A673 (cell line): ENCODE results near the gene SKP2. TPM values are rescaled to one million over a fixed set of nuclear protein-coding genes. Genes with fewer than 3 reads are reported as not detected.

Experiments
- BruUV-seq: library from RNA; stranded (reverse); fragments of 400-500 nt; replicated peaks from 2 replicates; lab custom pipeline; 2021; lab: Mats Ljungman, UMichigan
- CTCF ChIA-PET: fragments of 300-600 bp; sonication (Branson Sonifier 250); formaldehyde crosslinking; loops from one replicate; lab custom pipeline; 2022; ENCODE audit warnings: antibody characterized with exemption; lab: Charles Lee
- POLR2A ChIA-PET: fragments of 300-600 bp; sonication (Branson Sonifier 250); formaldehyde crosslinking; loops from one replicate; lab custom pipeline; 2022; ENCODE audit warnings: antibody characterized with exemption; ENCODE audit not compliant: low non-redundant PET; lab: Charles Lee
- DNase-seq: peaks from one replicate; pipeline ENCODE4 v3.0.0-alpha.2; 2015; ENCODE audit warnings: low spot score
- H3K27ac ChIP-seq: fragments of 200-600 bp; sonication (generic); 2 replicates; pipeline ENCODE4 v1.5.1; 2016; ENCODE audit warnings: mixed run types, low read depth, mild to moderate bottlenecking, mixed read lengths, antibody characterized with exemption, low read length; ENCODE audit not compliant: poor library complexity, severe bottlenecking
- H3K27me3 ChIP-seq: fragments of 200-600 bp; sonication (generic); replicated peaks from 2 replicates; pipeline ENCODE4 v1.6.1; 2017; ENCODE audit warnings: mixed run types, low read depth, mild to moderate bottlenecking, mixed read lengths, antibody characterized with exemption, low read length; ENCODE audit not compliant: insufficient read depth, poor library complexity
- H3K36me3 ChIP-seq: fragments of 200-600 bp; sonication (generic); 2 replicates; pipeline ENCODE4 v1.6.1; 2016; ENCODE audit warnings: mixed run types, mild to moderate bottlenecking, mixed read lengths, antibody characterized with exemption, low read length; ENCODE audit not compliant: insufficient read depth, poor library complexity, severe bottlenecking
- H3K4me1 ChIP-seq: fragments of 200-600 bp; sonication (generic); 2 replicates; pipeline ENCODE4 v1.6.1; 2017; ENCODE audit warnings: mixed run types, mild to moderate bottlenecking, mixed read lengths, antibody characterized with exemption, low read length; ENCODE audit not compliant: insufficient read depth, poor library complexity, severe bottlenecking
- H3K4me3 ChIP-seq: fragments of 200-600 bp; sonication (generic); 2 replicates; pipeline ENCODE4 v1.5.1; 2016; ENCODE audit warnings: low read depth, mixed run types, mild to moderate bottlenecking, mixed read lengths, low read length; ENCODE audit not compliant: poor library complexity, severe bottlenecking
- H3K9me3 ChIP-seq: fragments of 200-600 bp; sonication (generic); 2 replicates; pipeline ENCODE4 v1.6.1; 2016; ENCODE audit warnings: mixed run types, low read depth, mild to moderate bottlenecking, mixed read lengths, antibody characterized with exemption, low read length; ENCODE audit not compliant: poor library complexity, severe bottlenecking
- EZH2 ChIP-seq: fragments of 200-600 bp; sonication (generic); IDR thresholded peaks from 2 replicates; pipeline ENCODE4 v1.6.1; 2017; ENCODE audit warnings: borderline replicate concordance, low read depth, mild to moderate bottlenecking, mixed read lengths, antibody characterized with exemption, low read length; ENCODE audit not compliant: poor library complexity, severe bottlenecking
- intact Hi-C: fragments of 100-400 bp; cut with micrococcal nuclease; formaldehyde crosslinking; loops from one replicate; pipeline ENCODE4 v1.10.0; 2022; ENCODE audit not compliant: unreplicated experiment
- total RNA-seq: library from RNA; stranded (reverse); gene quantifications from 2 replicates; pipeline ENCODE4 v1.2.3, GENCODE V29; 2021
- TF ChIP-seq, protein P1 (sequence below): fragments of 300-800, 200-600 bp; sonication (generic); conservative IDR thresholded peaks from 2 replicates; pipeline ENCODE4 v1.5.1; 2017; ENCODE audit warnings: low read depth, mild to moderate bottlenecking, antibody characterized with exemption, low read length, moderate library complexity, mixed read lengths

Gene SKP2
- total RNA-seq, 1 experiment from 2014 or later, result 133 TPM

- Histone ChIP-seq H3K36me3 (peaks cover 27% of the 10 kb centered on the region), H3K9me3 (no peaks in the 10 kb centered on the region), H3K4me3 (no peak overlapping the region), H3K4me1 (no peaks in the 10 kb centered on the region), H3K27ac (no peak overlapping the region), H3K27me3 (no peaks in the 10 kb centered on the region)
- intact Hi-C loops, result no loop called here
- no TSS peak for BruUV-seq
- DNase-seq, result no peak
- ChIA-PET POLR2A (no interaction called here), CTCF (interaction anchor here (0.7 kb wide), 1 partner anchor 25 kb away, joined by 3 read pairs; no protein-coding TSS in a partner anchor)
- TF ChIP-seq, protein P1, sequence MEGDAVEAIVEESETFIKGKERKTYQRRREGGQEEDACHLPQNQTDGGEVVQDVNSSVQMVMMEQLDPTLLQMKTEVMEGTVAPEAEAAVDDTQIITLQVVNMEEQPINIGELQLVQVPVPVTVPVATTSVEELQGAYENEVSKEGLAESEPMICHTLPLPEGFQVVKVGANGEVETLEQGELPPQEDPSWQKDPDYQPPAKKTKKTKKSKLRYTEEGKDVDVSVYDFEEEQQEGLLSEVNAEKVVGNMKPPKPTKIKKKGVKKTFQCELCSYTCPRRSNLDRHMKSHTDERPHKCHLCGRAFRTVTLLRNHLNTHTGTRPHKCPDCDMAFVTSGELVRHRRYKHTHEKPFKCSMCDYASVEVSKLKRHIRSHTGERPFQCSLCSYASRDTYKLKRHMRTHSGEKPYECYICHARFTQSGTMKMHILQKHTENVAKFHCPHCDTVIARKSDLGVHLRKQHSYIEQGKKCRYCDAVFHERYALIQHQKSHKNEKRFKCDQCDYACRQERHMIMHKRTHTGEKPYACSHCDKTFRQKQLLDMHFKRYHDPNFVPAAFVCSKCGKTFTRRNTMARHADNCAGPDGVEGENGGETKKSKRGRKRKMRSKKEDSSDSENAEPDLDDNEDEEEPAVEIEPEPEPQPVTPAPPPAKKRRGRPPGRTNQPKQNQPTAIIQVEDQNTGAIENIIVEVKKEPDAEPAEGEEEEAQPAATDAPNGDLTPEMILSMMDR, result no peak
Observed at GRCh38 chr5:36215910-36216309, 64.0 kb downstream of the SKP2 start.

GRCh38 chr5:36217567-36217966, 65.7 kb downstream of the SKP2 start:
- no peaks in the 10 kb centered on the region for H3K4me1 ChIP-seq
- H3K9me3 ChIP-seq, result no peaks in the 10 kb centered on the region
- peaks cover 27% of the 10 kb centered on the region for H3K36me3 ChIP-seq
- H3K27me3 ChIP-seq, result no peaks in the 10 kb centered on the region
- H3K4me3 ChIP-seq, result no peak overlapping the region
- no peak for TF ChIP-seq EZH2
- TF ChIP-seq, protein P1, result no peak
- DNase-seq, result no peak
- BruUV-seq, result no TSS peak
- intact Hi-C loops, result no loop called here
- ChIA-PET CTCF (no interaction called here), POLR2A (no interaction called here)
- no peak overlapping the region for H3K27ac ChIP-seq

GRCh38 chr5:36217988-36218387, 66.1 kb downstream of the SKP2 start:
- TF ChIP-seq, protein P1, result no peak
- no peak for TF ChIP-seq EZH2
- no peaks in the 10 kb centered on the region for H3K27me3 ChIP-seq
- DNase-seq, result no peak
- H3K36me3 ChIP-seq, result peaks cover 27% of the 10 kb centered on the region
- ChIA-PET POLR2A (no interaction called here), CTCF (no interaction called here)
- H3K4me1 ChIP-seq, result no peaks in the 10 kb centered on the region
- H3K27ac ChIP-seq, result no peak overlapping the region
- no peaks in the 10 kb centered on the region for H3K9me3 ChIP-seq
- no peak overlapping the region for H3K4me3 ChIP-seq
- BruUV-seq, result no TSS peak
- intact Hi-C loops, result no loop called here
